Measurements from ENCODE around the gene PDE9A.

The PDE9A gene

GRCh38 chr21:42794551-42794950 is 141.1 kb downstream of the PDE9A start:
- TF ChIP-seq, protein P1, sequence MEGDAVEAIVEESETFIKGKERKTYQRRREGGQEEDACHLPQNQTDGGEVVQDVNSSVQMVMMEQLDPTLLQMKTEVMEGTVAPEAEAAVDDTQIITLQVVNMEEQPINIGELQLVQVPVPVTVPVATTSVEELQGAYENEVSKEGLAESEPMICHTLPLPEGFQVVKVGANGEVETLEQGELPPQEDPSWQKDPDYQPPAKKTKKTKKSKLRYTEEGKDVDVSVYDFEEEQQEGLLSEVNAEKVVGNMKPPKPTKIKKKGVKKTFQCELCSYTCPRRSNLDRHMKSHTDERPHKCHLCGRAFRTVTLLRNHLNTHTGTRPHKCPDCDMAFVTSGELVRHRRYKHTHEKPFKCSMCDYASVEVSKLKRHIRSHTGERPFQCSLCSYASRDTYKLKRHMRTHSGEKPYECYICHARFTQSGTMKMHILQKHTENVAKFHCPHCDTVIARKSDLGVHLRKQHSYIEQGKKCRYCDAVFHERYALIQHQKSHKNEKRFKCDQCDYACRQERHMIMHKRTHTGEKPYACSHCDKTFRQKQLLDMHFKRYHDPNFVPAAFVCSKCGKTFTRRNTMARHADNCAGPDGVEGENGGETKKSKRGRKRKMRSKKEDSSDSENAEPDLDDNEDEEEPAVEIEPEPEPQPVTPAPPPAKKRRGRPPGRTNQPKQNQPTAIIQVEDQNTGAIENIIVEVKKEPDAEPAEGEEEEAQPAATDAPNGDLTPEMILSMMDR (IDR thresholded peaks at IDR 0.05; ENCODE audit: insufficient read depth, low read length, poor library complexity, severe bottlenecking) = no peak
- H3K27me3 ChIP-seq (replicated peaks; ENCODE audit: control insufficient read depth, insufficient read depth, low read length) = no peaks in the 10 kb centered on the region; the same call in 1 of the 2 replicates
- no peaks in the 10 kb centered on the region for H3K36me3 ChIP-seq (ENCODE audit: control insufficient read depth, insufficient read depth, low read length)
- no peak overlapping the region for H3K4me3 ChIP-seq (replicated peaks; ENCODE audit: low read depth, low read length)
- no peak for DNase-seq (ENCODE audit: extremely low read depth, insufficient read length)

DNA sequence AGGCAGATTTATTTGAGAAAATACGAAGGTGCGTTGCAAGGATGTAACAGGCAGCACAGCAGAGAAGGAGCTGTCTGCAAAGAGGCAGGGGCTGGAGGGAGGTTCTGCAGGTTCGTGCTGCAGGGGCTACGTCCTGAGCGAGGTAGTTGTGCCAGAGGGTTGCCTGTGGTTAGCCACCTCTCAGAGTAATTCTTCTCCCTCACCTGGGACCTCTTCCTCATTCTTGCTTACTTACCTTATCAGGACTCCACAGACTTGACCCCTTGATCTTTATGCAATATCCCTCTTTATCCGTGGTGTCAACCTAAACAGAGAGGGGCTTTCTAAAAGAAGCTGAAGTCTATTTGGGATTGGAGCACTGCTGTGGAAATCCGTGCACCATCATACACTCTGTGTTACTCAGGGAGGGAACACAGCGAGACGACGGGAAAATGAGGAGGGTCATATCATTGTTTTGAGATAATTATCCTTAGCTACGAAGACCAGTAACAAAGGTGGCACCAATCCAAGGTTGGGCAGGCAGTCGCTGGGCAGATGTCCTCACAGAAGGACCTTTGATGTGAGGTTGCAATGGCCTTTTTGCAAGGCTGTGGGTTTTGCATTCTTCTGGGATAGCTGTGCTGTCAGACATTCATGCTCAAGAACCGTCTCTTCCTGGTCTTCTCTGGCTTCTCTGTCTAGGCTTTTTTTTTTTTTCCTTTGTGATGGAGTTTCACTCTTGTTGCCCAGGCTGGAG is 143.1 kb downstream of the PDE9A start:
- Histone ChIP-seq H3K27me3 (replicated peaks; ENCODE audit: control insufficient read depth, insufficient read depth, low read length) (no peaks in the 10 kb centered on the region; the same call in 1 of the 2 replicates), H3K36me3 (ENCODE audit: control insufficient read depth, insufficient read depth, low read length) (no peaks in the 10 kb centered on the region), H3K4me3 (replicated peaks; ENCODE audit: low read depth, low read length) (no peak overlapping the region)
- TF ChIP-seq, protein P1 (IDR thresholded peaks at IDR 0.05; ENCODE audit: insufficient read depth, low read length, poor library complexity, severe bottlenecking) = no peak
- no peak for DNase-seq (ENCODE audit: extremely low read depth, insufficient read length)

DNA sequence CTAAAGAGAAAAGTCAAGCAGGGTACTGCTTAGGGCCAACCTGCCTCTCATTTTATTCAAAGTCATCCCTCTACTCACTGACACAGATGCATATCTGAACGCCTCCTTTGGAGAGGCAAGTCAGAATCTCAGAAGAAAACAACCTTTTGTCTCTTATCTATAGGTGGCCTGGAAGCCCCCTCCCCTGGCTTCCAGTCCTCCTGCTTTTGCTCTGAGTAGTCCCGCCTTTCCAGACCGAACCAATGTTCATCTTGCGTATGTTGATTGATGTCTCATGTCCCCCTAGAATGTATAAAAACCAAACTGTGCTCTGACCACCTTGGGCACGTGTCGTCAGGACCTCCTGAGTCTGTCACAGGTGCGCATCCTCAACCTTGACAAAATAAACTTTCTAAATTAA is 144.1 kb downstream of the PDE9A start:
- DNase-seq (ENCODE audit: extremely low read depth, insufficient read length) = no peak
- H3K4me3 ChIP-seq (replicated peaks; ENCODE audit: low read depth, low read length) = no peak overlapping the region
- H3K27me3 ChIP-seq (replicated peaks; ENCODE audit: control insufficient read depth, insufficient read depth, low read length) = no peaks in the 10 kb centered on the region; the same call in 1 of the 2 replicates
- TF ChIP-seq, protein P1 (IDR thresholded peaks at IDR 0.05; ENCODE audit: insufficient read depth, low read length, poor library complexity, severe bottlenecking) = no peak
- H3K36me3 ChIP-seq (ENCODE audit: control insufficient read depth, insufficient read depth, low read length) = no peaks in the 10 kb centered on the region

GRCh38 chr21:42798106-42798505 is 144.7 kb downstream of the PDE9A start:
- DNase-seq (ENCODE audit: extremely low read depth, insufficient read length) = no peak
- TF ChIP-seq, protein P1 (IDR thresholded peaks at IDR 0.05; ENCODE audit: insufficient read depth, low read length, poor library complexity, severe bottlenecking) = no peak
- no peaks in the 10 kb centered on the region for H3K36me3 ChIP-seq (ENCODE audit: control insufficient read depth, insufficient read depth, low read length)
- H3K27me3 ChIP-seq (replicated peaks; ENCODE audit: control insufficient read depth, insufficient read depth, low read length) = no peaks in the 10 kb centered on the region; the same call in 1 of the 2 replicates
- no peak overlapping the region for H3K4me3 ChIP-seq (replicated peaks; ENCODE audit: low read depth, low read length)

GRCh38 chr21:42799516-42799915 is 146.1 kb downstream of the PDE9A start:
- TF ChIP-seq, protein P1 (IDR thresholded peaks at IDR 0.05; ENCODE audit: insufficient read depth, low read length, poor library complexity, severe bottlenecking) = no peak
- H3K4me3 ChIP-seq (replicated peaks; ENCODE audit: low read depth, low read length) = no peak overlapping the region
- H3K27me3 ChIP-seq (replicated peaks; ENCODE audit: control insufficient read depth, insufficient read depth, low read length) = no peaks in the 10 kb centered on the region; the same call in 1 of the 2 replicates
- no peaks in the 10 kb centered on the region for H3K36me3 ChIP-seq (ENCODE audit: control insufficient read depth, insufficient read depth, low read length)
- no peak for DNase-seq (ENCODE audit: extremely low read depth, insufficient read length)
